Adipocyte (in vitro differentiated cells): ENCODE results near the gene CDK6.
A peak's percentile ranks its signal among the peaks of the same experiment; 100 is the strongest.

Experiments used
- DNase-seq: peaks from one replicate; pipeline ENCODE4 v3.0.0-alpha.2; 2015; ENCODE audit warnings: low read depth
- H3K27me3 ChIP-seq: replicated peaks from 2 replicates; pipeline ENCODE4 v1.7.0; 2013; ENCODE audit warnings: mild to moderate bottlenecking, low read length, moderate library complexity; ENCODE audit not compliant: control insufficient read depth, insufficient read depth
- H3K36me3 ChIP-seq: 2 replicates; pipeline ENCODE4 v1.7.0; 2013; ENCODE audit warnings: low read length, mild to moderate bottlenecking, moderate library complexity; ENCODE audit not compliant: control insufficient read depth, insufficient read depth, severe bottlenecking
- H3K4me1 ChIP-seq: 2 replicates; pipeline ENCODE4 v1.7.0; 2013; ENCODE audit warnings: mild to moderate bottlenecking, low read length, moderate library complexity; ENCODE audit not compliant: control insufficient read depth, insufficient read depth
- H3K4me3 ChIP-seq: 2 replicates; pipeline ENCODE4 v1.7.0; 2013; ENCODE audit warnings: mild to moderate bottlenecking, low read length, moderate library complexity
- H3K9ac ChIP-seq: 2 replicates; pipeline ENCODE4 v1.7.0; 2013; ENCODE audit warnings: mild to moderate bottlenecking, low read length, moderate library complexity
- H3K9me3 ChIP-seq: 2 replicates; pipeline ENCODE4 v1.7.0; 2013; ENCODE audit warnings: mild to moderate bottlenecking, low read length, moderate library complexity; ENCODE audit not compliant: control insufficient read depth

The CDK6 gene

DNA sequence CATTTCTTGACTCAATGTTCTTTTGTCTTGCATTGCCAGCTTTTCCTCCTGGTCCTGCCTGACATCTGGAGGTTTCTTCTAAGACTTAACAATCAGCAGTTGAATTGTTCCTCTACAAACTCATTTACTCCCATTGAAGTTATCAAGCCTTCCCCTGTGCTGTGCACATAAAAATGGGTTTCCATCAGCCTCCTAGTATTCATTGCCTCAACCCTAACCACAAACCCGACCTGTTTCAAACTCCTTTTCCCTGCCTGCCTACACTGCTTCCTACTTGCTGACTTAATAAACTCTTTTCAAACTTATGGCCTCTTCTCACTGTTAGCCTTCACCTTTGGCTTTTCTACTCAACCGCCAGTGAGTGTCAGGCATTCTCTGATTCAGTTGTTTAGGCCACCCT lies 9.4 kb upstream of the CDK6 start:
- H3K4me3 ChIP-seq = no peak overlapping the region
- H3K9ac ChIP-seq = no peak overlapping the region
- no peak for DNase-seq
- H3K27me3 ChIP-seq = no peaks in the 10 kb centered on the region
- H3K9me3 ChIP-seq = no peaks in the 10 kb centered on the region
- H3K4me1 ChIP-seq = no peaks in the 10 kb centered on the region
- H3K36me3 ChIP-seq = no peaks in the 10 kb centered on the region

DNA sequence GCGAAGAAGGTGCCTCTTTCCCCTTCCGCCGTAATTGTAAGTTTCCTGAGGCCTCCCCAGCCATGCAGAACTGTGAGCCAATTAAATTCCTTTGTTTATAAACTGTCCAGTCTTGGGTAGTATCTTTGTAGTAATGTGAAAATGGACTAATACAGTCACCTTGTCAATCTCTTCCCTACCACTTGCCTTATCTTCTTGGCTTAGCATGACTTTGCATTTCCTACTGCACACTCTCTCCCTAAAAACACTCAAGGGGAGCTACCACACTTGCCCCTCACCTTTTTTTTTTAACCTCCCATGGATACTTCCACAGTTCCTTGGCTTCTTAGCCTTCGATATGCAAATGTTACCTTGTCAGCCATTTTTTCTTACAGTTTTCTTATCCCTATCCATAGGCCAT lies 7.4 kb upstream of the CDK6 start:
- Histone ChIP-seq H3K9ac (no peak overlapping the region), H3K4me3 (no peak overlapping the region), H3K27me3 (no peaks in the 10 kb centered on the region), H3K4me1 (no peaks in the 10 kb centered on the region), H3K36me3 (no peaks in the 10 kb centered on the region), H3K9me3 (no peaks in the 10 kb centered on the region)
- DNase-seq = no peak

DNA sequence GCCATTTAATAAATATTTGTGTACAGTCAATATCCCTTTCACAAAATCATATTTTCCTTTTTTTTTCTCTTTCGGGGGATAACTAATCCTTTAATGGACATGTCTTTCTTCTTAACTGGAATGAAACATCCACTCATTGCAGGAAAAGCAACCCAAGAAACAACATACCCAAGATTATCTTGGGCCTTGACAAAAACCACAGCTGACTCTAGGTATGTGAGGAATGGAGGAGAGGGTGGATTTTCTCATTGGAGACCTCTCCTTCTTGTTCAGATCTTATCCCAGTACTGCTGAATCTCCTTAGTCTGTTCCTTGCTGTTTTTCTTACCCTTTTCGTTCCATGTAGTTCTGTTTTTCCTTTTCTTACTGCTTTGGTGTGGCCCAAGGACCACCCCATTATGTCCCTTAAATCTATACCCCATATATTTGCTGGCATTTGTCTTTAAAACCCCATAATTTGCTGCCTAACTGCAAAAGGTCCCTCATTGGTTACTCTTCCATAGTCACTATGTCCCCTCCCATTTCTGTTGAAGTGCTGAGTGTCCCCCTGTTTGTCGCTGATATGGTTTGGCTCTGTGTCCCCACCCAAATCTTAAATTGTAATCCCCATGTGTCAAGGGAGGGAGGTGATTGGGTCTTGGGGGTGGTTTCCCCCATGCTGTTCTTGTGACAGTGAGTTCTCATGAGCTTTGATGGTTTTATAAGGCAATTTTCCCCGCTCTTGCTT lies 6.8 kb upstream of the CDK6 start:
- DNase-seq = peak; percentile 77
- Histone ChIP-seq H3K27me3 (no peaks in the 10 kb centered on the region), H3K36me3 (no peaks in the 10 kb centered on the region), H3K9me3 (no peaks in the 10 kb centered on the region), H3K4me1 (no peaks in the 10 kb centered on the region), H3K4me3 (no peak overlapping the region), H3K9ac (no peak overlapping the region)

DNA sequence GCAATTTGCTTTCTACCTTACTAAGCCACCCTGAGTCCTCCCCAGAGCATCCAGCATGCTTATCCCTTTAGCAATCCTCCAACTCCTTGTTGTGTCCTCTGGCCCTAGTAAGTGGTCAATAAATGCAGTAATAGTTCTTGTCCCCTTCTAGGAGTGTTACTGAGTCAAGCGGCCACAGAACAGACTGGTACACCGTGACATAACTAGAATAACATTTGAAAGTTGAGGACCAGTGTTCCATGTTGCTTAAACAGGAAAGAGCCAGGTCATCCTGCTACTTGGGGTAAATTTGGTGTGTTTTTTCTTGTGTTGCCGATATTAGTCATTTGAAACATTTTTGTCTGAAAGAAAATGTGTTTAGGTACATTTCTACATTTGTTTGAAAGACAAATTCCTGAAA lies 4.8 kb upstream of the CDK6 start:
- no peaks in the 10 kb centered on the region for H3K4me1 ChIP-seq
- no peak for DNase-seq
- no peaks in the 10 kb centered on the region for H3K9me3 ChIP-seq
- no peak overlapping the region for H3K9ac ChIP-seq
- no peaks in the 10 kb centered on the region for H3K27me3 ChIP-seq
- H3K36me3 ChIP-seq = no peaks in the 10 kb centered on the region
- H3K4me3 ChIP-seq = no peak overlapping the region

DNA sequence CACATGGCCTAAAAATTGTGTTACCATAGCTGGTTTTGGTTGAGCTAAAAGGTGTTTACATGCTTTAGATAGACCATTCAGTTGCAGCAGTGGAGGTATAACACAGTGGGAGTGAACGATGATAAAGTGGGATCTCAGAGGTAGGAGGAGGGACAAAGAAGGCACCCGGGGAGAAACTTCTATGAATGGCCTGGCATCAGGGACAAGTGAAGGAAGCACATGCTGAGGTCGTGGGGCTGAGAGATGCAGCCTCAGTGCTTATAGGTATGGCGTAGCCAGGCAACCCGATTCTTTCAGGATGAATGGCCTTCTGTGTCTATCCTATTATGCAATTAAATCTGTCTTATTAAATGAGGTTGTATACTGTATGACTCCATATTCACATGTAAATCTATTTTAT lies 3.9 kb upstream of the CDK6 start:
- H3K4me1 ChIP-seq = no peaks in the 10 kb centered on the region
- H3K36me3 ChIP-seq = no peaks in the 10 kb centered on the region
- no peak overlapping the region for H3K9ac ChIP-seq
- no peaks in the 10 kb centered on the region for H3K27me3 ChIP-seq
- H3K9me3 ChIP-seq = no peaks in the 10 kb centered on the region
- no peak overlapping the region for H3K4me3 ChIP-seq
- no peak for DNase-seq

DNA sequence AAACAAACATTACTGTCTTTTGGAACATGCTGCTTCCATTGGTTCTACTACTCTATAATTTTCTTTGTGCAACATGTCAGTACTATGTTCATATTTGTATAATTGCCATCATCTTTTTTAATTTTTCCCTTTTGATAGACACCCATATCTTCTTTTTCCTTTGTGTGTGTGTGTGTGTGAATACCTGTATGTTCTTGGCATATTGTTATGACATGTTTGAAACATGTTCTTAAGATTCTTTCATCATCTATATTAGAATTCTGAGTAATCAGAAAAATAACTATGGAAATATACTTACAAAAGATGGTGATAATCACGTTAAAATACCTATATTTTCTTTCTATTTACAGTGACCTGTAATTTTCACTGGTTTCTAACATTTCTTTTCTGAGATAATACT lies 3.5 kb upstream of the CDK6 start:
- H3K9me3 ChIP-seq = no peaks in the 10 kb centered on the region
- H3K27me3 ChIP-seq = no peaks in the 10 kb centered on the region
- no peak overlapping the region for H3K4me3 ChIP-seq
- H3K9ac ChIP-seq = no peak overlapping the region
- H3K4me1 ChIP-seq = no peaks in the 10 kb centered on the region
- no peaks in the 10 kb centered on the region for H3K36me3 ChIP-seq
- DNase-seq = no peak

DNA sequence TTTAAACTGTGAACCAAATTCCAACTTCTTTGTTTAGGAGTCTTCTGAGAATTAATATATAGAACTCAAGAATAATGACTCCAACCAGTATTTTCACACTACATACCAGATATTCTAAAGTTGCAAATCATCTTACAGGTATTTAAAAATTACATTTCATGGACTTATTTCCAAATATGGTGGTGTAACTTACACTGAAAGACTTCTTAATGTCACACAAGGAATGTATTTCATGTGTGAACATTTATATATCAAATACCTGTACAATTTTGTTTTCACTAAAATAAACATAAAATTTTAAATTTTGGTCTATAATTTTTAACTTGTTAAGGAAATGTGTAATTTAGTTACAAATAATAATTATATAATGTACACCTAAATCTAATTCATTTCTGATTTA lies 2.6 kb upstream of the CDK6 start:
- no peaks in the 10 kb centered on the region for H3K9me3 ChIP-seq
- H3K4me1 ChIP-seq = peaks cover 2% of the 10 kb centered on the region
- H3K36me3 ChIP-seq = no peaks in the 10 kb centered on the region
- no peak for DNase-seq
- H3K4me3 ChIP-seq = no peak overlapping the region
- H3K9ac ChIP-seq = no peak overlapping the region
- H3K27me3 ChIP-seq = no peaks in the 10 kb centered on the region

DNA sequence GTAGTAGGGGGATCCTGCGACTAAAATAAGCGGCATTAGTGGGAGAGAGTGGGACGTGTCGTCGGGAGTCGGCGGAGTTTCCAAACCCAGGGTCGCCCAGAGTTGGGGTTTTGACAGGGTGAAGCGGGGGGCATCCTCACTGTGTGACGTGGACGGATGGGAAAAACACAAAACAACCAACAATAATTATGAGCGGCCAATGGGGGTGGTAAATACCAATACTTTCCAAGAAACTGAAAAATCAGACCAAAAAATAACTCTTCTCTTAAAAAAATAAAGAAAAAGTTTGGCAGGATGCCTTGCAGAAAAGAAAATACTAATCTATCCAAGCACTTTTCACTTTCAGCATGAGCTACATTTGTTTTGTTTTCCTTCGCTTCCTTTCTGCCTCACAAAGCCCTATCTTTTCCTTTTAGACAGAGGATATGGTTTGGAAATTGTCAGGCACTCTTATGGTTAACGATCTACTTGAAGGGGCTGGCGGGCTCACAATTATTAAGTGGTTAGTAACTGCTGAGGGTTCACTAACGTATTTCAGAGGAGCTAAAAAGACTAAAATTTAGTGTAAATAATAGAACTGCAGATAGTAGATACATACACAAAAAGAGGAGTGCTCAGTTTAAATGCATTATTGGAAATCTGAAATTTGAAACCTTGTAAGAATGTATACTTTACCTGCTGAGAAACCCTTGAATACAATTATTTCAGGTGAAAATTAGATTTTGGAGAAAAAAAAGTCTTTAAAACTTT lies 802 bp upstream of the CDK6 start:
- Histone ChIP-seq H3K36me3 (no peaks in the 10 kb centered on the region), H3K9ac (peak overlapping the region; percentile 90), H3K4me1 (peaks cover 8% of the 10 kb centered on the region), H3K27me3 (no peaks in the 10 kb centered on the region), H3K9me3 (no peaks in the 10 kb centered on the region), H3K4me3 (peak overlapping the region; percentile 98)
- peak; percentile 75 for DNase-seq

DNA sequence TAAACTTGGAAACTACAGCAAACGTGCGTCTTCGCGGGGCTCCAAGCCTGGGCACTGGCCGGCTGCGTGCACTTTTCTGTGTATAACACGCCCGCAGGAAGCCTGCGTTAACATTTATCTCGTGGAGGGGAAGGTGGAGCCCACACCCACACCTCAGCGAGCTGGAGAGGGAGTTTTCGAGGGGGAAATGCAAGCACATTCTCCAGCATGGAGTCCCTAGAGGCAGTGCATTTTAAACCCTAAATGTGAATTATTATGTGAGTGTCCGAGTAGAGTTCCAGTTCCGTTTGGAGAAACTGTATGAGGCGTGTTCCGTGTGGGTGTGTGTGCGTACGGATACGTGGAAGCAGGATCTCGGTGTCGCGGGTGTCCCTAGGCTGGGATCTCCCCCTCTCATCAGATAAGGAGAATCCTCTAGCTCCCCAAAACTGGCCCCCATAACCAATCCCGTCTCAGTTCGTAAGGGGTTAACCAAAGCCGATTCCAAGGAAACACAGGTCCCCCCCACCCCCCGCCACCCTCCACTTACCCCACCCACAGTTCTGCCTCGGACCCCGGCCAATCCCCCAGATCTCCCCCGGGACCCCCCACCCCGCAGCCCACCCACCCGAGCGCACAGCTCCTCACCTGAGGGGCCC lies 403 bp downstream of the CDK6 start:
- peak overlapping the region; percentile 98 for H3K4me3 ChIP-seq
- peaks cover 20% of the 10 kb centered on the region for H3K4me1 ChIP-seq
- no peaks in the 10 kb centered on the region for H3K9me3 ChIP-seq
- DNase-seq = peak; percentile 55
- no peaks in the 10 kb centered on the region for H3K36me3 ChIP-seq
- H3K9ac ChIP-seq = peak overlapping the region; percentile 91
- H3K27me3 ChIP-seq = no peaks in the 10 kb centered on the region

DNA sequence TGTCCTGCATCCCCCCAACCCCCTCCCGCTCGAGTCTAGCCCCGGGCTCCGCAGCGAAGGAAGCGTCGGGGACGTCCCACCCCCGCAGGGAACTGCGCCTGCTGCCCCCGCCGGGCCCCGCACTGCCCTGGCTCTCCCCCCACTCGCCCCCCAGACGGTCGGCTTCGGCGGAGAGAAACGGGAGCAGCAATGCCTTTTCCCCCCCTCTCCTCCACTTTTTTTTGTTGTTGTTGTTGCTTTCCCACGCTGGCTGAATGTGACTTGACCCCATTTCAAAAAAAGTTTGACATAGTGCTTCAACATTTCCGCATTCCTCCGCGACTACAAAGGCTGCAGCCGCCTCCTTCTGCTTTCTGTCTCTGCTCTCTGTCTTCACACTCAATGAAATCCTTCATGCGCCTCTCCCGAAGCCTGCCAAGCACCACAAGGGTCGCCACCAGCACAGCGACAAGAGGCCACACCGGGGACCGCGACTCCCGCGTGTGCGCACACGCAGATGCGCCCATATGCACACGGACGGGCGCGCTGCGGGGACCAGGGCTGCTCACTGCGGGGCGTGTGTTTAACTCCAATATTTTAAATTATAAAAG lies 1.0 kb downstream of the CDK6 start:
- Histone ChIP-seq H3K27me3 (no peaks in the 10 kb centered on the region), H3K4me1 (peaks cover 24% of the 10 kb centered on the region), H3K9ac (peak overlapping the region; percentile 91), H3K4me3 (peak overlapping the region; percentile 98), H3K36me3 (no peaks in the 10 kb centered on the region), H3K9me3 (no peaks in the 10 kb centered on the region)
- peak; percentile 87 for DNase-seq
